Measurements from ENCODE around the gene ILK. TPM values are rescaled to one million over a fixed set of nuclear protein-coding genes. Genes with fewer than 3 reads are reported as not detected.

ILK gene
- total RNA-seq, 1 donor from 2014 or later, result 128 TPM

DNA sequence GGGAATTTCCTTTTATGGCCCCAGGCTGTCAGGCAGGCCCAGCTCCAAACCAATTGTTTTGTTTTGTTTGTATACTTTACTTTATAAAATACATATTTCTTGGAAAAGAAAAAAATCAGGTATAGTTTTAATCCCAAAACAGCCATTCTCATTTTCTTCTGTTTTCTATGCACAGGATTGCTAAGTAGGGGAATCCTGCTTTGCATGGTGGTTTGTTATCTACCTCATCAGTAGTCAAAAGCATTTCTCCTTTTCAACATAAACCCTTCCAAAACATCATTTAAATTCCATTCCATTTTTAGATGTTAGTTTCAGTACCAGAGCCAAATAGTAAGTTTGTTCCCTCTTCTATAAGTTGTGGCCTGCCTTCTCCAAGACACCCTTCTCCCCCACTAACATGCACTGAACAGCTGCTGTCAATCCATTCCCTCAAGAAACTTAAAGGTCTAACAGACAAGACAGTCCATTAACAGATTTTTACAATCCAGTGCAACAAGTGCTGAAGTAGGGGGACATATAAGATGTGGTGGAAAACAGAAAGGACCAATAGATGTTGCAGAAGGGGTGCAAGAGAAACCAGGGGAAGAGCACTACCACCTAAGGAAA is 3.7 kb downstream of the ILK start:
- ATAC-seq (ENCODE audit: low read depth), result no peak
- Mint-ChIP-seq H3K4me3 (peak overlapping the region; percentile 30), H3K9me3 (no peaks in the 10 kb centered on the region), H3K27me3 (no peaks in the 10 kb centered on the region), H3K4me1 (peaks cover 22% of the 10 kb centered on the region), H3K36me3 (ENCODE audit: low read depth) (peaks cover 45% of the 10 kb centered on the region), H3K27ac (no peak overlapping the region)
- ChIA-PET CTCF (interaction anchor here (0.9 to 2.1 kb wide), 4 partner anchors 12 to 76 kb away, joined by 3 to 8 read pairs (median 6); partner anchors contain the start of genes MRPL17 and TPP1), POLR2A (interaction anchor here (0.8 to 3.2 kb wide), 5 partner anchors 11 to 126 kb away, joined by 3 to 32 read pairs (median 4); partner anchors contain the start of genes ARFIP2, MRPL17, TIMM10B and TPP1)
- DNase-seq, result no peak
- intact Hi-C loops (cut with micrococcal nuclease), result loop anchor here (2.0 kb wide), 1 partner anchor 20 kb away; no protein-coding TSS in a partner anchor
- TF ChIP-seq CTCF (IDR thresholded peaks at IDR 0.05), result no peak

- intact Hi-C loops (cut with micrococcal nuclease), result no loop called here
- ATAC-seq (ENCODE audit: low read depth) (no peak), DNase-seq (no peak)
- CTCF ChIA-PET, result interaction anchor here (1.0 to 2.1 kb wide), 3 partner anchors 11 to 75 kb away, joined by 3 to 8 read pairs (median 6); partner anchors contain the start of genes MRPL17 and TPP1
- TF ChIP-seq CTCF (IDR thresholded peaks at IDR 0.05), result no peak
- Mint-ChIP-seq H3K27ac (peak overlapping the region; percentile 60), H3K9me3 (no peaks in the 10 kb centered on the region), H3K4me3 (no peak overlapping the region), H3K4me1 (peaks cover 22% of the 10 kb centered on the region), H3K27me3 (no peaks in the 10 kb centered on the region), H3K36me3 (ENCODE audit: low read depth) (peaks cover 45% of the 10 kb centered on the region)
- POLR2A ChIA-PET, result interaction anchor here (1.2 to 3.2 kb wide), 4 partner anchors 11 to 76 kb away, joined by 3 to 32 read pairs (median 5); partner anchors contain the start of genes MRPL17 and TPP1
Measured at GRCh38 chr11:6608011-6608410, 4.4 kb downstream of the ILK start.

- Mint-ChIP-seq H3K36me3 (ENCODE audit: low read depth) (peaks cover 45% of the 10 kb centered on the region), H3K9me3 (no peaks in the 10 kb centered on the region), H3K4me1 (peaks cover 22% of the 10 kb centered on the region), H3K27me3 (no peaks in the 10 kb centered on the region), H3K4me3 (no peak overlapping the region), H3K27ac (no peak overlapping the region)
- no peak for TF ChIP-seq CTCF (IDR thresholded peaks at IDR 0.05)
- POLR2A ChIA-PET, result interaction anchor here (1.2 to 3.2 kb wide), 2 partner anchors 10 to 38 kb away, joined by 3 to 32 read pairs; partner anchors contain the start of gene TPP1
- no peak for DNase-seq
- intact Hi-C loops (cut with micrococcal nuclease), result no loop called here
- CTCF ChIA-PET, result interaction anchor here (1.0 to 1.8 kb wide), 2 partner anchors 59 to 74 kb away, joined by 3 to 6 read pairs; partner anchors contain the start of gene MRPL17
- no peak for ATAC-seq (ENCODE audit: low read depth)
Measured at GRCh38 chr11:6608726-6609501, 5.3 kb downstream of the ILK start.

- ChIA-PET CTCF (no interaction called here), POLR2A (interaction anchor here (1.2 to 3.2 kb wide), 3 partner anchors 9 to 37 kb away, joined by 3 to 32 read pairs (median 3); partner anchors contain the start of gene TPP1)
- H3K27me3 Mint-ChIP-seq, result no peaks in the 10 kb centered on the region
- peaks cover 45% of the 10 kb centered on the region for H3K36me3 Mint-ChIP-seq (ENCODE audit: low read depth)
- DNase-seq (no peak), ATAC-seq (ENCODE audit: low read depth) (no peak)
- peaks cover 22% of the 10 kb centered on the region for H3K4me1 Mint-ChIP-seq
- no peak overlapping the region for H3K4me3 Mint-ChIP-seq
- no peak overlapping the region for H3K27ac Mint-ChIP-seq
- intact Hi-C loops (cut with micrococcal nuclease), result loop anchor here (5.0 kb wide), 2 partner anchors 903 to 922 kb away; partner anchors contain the start of genes PPFIBP2, TRIM22 and TRIM5
- no peak for TF ChIP-seq CTCF (IDR thresholded peaks at IDR 0.05)
- H3K9me3 Mint-ChIP-seq, result no peaks in the 10 kb centered on the region
Measured at GRCh38 chr11:6609502-6610015, 6.0 kb downstream of the ILK start.

Data from activated B cell treated with CpG ODN at 0.5 μM for 24 hours (primary cell).